Measurements from ENCODE around the gene QARS1.

Gene QARS1

GRCh38 chr3:49120438-49121131 is 16.0 kb upstream of the QARS1 start, which contains the start of gene USP19:
Gene USP19 (minus strand): TSS chr3:49120823. CDS start chr3:49119145, 1,678 bp downstream.
- no peak for TF ChIP-seq ZFX (IDR thresholded peaks at IDR 0.05; ENCODE audit: borderline replicate concordance)
- no peak for TF ChIP-seq CTCF (IDR thresholded peaks at IDR 0.05)
- peak within 1 kb of the TSS; percentile 97 for H3K27ac ChIP-seq

- H3K27ac ChIP-seq, result peak overlapping the region; percentile 97
- TF ChIP-seq CTCF (IDR thresholded peaks at IDR 0.05), result no peak
- TF ChIP-seq ZFX (IDR thresholded peaks at IDR 0.05; ENCODE audit: borderline replicate concordance), result no peak
Observed at GRCh38 chr3:49120096-49120437, 15.5 kb upstream of the QARS1 start.

- TF ChIP-seq CTCF (IDR thresholded peaks at IDR 0.05) (no peak), ZFX (IDR thresholded peaks at IDR 0.05; ENCODE audit: borderline replicate concordance) (no peak)
- peak overlapping the region; percentile 97 for H3K27ac ChIP-seq
Observed at GRCh38 chr3:49119439-49119838, 14.9 kb upstream of the QARS1 start.

- no peak for TF ChIP-seq ZFX (IDR thresholded peaks at IDR 0.05; ENCODE audit: borderline replicate concordance)
- TF ChIP-seq CTCF (IDR thresholded peaks at IDR 0.05), result no peak
Observed at GRCh38 chr3:49119036-49119435, 14.5 kb upstream of the QARS1 start.

DNA sequence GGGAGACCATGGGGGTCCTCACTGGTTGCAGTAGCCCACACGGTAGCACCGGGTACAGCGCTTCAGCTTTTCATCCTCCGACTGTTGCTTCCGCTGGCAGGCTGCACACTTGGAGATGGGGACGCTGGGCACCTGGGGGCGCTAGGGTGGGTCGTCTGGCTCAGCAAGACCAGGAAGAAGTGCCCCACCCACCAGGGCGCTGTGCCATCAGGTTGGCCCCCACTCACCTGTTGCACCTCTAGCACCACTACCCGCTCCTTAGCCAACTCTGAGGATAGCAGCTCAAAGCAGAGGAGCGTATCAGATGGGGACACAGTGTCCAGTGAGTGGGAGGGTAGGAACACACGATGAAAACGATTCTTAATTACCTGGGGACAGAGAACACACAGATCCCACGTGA is 7.7 kb upstream of the QARS1 start:
- no peak overlapping the region for H3K27ac ChIP-seq
- TF ChIP-seq ZFX (IDR thresholded peaks at IDR 0.05; ENCODE audit: borderline replicate concordance) (no peak), CTCF (IDR thresholded peaks at IDR 0.05) (no peak)

More at GRCh38 chr3:49119036-49119435, 14.5 kb upstream of the QARS1 start:
- H3K27ac ChIP-seq, result peak overlapping the region; percentile 97

- no peak overlapping the region for H3K27ac ChIP-seq
- TF ChIP-seq ZFX (IDR thresholded peaks at IDR 0.05; ENCODE audit: borderline replicate concordance), result no peak
- no peak for TF ChIP-seq CTCF (IDR thresholded peaks at IDR 0.05)
Observed at GRCh38 chr3:49111347-49111746, 6.8 kb upstream of the QARS1 start.

DNA sequence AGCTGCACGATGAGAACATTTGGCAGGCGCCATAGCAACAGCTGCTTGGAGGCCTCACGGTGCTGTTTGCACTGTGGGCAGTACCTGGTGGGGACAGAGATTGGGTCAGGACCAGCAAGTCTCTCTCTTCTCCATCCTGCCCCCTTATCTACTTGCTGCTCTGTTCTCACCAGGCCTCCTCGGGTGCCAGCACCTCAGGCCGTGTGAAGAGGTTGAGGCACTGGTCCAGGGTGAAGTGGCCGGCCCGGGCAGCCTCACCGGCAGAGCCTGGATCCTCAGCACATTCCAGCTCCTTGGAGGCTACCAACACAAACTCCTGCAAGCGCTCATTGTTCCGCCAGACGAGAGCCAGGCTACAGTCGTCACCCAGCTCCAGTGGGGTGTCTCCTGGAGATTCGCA is 6.2 kb upstream of the QARS1 start:
- TF ChIP-seq CTCF (IDR thresholded peaks at IDR 0.05) (no peak), ZFX (IDR thresholded peaks at IDR 0.05; ENCODE audit: borderline replicate concordance) (no peak)

More for the DNA sequence above, 6.2 kb upstream of the QARS1 start:
- no peak overlapping the region for H3K27ac ChIP-seq
